Medulla oblongata (tissue), 1 donor: ENCODE data around the gene EPG5.
"Not testable (repeated sequence)": the region's sequence is repeated elsewhere in the genome, so short reads cannot be mapped to it uniquely, and the experiment has no call there.

Source experiments
- DNase-seq: peaks from one replicate; pipeline ENCODE4 v3.0.0-alpha.2; 2015; ENCODE audit errors: extremely low spot score

EPG5 gene

DNA sequence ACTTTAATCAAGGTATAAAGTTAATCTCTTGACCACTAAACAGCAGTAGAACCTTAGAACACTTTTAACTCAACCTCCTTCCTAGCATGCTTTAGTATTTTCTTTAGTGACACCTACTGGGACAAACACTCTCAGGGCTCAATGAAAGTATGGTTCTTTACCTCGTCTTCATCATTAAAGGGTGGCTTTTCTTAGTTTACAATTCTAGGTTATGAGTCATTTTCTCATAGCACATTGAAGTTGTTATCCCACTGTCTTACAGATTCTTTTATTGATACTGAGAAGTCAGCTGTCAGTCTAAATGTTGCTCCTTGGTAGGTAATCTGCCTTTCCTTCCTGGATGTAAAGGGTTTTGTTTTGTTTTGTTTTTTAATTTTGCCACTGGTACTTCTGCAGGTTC, 103.7 kb downstream of the EPG5 start:
- DNase-seq: no peak

- no peak for DNase-seq
These were observed 105.2 kb downstream of the EPG5 start for GRCh38 chr18:45861926-45862325.

DNA sequence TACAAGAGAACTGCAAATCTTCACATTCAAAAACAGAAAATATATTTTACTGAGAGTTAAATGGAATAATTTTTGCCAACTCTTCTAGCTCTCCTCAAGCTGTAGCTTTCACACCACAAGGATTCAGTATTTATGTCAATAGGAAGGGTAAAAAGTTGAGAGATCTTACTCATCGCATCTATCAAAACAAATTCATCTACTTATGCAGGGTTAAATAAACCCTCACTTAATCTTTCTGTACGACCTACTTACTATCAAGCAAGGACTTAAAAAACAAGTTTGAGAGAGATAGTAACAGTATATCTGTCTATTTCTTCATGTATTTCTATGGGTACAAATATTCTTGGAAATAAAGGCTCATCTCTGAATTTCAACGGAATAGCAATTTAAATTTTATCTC, 106.2 kb downstream of the EPG5 start:
- DNase-seq: no peak

DNA sequence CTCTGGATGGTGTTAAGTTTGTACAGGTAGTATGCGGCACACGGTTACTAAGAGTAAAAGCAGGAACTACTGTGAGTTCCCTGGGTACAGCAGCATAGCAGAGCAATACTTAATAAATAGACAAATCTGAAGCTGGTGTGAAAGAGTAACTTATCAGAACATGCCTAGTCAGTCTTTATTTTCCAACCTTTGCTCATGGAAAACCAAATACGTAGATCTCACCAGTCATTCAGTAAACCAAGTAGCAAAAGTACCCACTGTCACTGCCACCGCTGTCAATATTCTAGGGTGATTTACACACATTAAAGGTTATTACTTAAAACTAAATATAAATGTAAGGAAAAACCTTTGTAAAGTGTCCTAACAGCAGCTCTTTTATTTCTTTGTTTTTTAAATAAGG, 106.6 kb downstream of the EPG5 start:
- DNase-seq: no peak

DNA sequence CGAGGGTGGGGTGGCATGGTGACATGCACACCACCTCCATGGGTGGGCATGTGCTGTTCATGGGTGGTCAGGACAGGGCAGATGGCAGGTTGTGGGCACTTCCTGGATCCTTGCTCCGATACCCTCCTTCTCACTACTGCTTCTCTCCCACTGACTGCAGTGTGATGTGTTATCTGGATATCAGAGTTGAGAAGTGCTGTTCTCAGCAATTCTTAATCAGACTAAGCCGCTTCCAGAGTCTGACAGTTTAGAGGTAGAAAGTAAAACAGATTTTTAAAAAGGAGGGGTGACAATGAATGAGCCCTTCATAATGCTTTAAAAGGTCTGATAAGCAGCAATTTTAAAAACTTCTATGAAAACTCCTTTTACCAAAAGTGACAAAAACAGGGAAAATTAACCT, 107.8 kb downstream of the EPG5 start:
- DNase-seq: no peak

DNA sequence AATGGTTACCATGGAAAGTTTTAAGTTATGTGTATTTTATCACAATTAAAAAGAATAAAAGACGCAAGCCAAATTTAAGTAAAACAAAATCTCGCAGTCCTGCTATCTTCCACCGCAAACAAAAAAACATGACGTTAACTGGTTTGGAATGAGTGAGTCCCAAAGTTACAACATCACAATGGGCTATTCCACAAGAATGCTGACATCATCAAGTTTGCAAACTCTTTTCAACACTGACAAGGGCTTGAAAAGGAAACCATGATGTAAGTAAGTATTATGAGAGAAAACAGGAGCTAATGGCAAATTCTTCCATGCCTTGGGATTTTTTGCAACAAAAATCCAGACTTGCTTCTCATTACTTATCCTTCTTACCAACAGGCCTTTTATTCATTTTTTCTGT, 110.6 kb downstream of the EPG5 start:
- DNase-seq: no peak

GRCh38 chr18:45854036-45854586, 113.0 kb downstream of the EPG5 start:
- DNase-seq: no peak

DNA sequence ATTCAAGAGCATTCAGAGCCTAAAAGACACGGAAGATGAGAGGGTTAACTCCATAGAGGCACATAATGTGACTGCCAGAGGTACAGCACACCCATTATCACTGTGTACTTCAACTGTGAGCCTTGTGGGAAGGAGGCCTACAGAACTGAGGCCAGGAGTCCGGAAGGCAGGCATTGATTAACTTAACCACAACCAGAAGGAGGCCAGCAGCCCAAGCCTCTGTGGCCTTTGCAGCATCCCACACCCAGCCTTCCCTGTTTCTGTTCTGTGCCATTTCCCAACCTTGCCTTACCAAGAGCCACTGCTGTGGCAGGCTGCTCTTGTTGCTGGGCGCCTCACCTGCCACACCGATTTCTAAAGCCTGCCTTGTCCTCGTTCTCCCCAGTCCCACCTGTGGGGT, 114.5 kb downstream of the EPG5 start:
- no peak for DNase-seq

- DNase-seq: no peak
These were observed 115.8 kb downstream of the EPG5 start for GRCh38 chr18:45851161-45851925.

DNA sequence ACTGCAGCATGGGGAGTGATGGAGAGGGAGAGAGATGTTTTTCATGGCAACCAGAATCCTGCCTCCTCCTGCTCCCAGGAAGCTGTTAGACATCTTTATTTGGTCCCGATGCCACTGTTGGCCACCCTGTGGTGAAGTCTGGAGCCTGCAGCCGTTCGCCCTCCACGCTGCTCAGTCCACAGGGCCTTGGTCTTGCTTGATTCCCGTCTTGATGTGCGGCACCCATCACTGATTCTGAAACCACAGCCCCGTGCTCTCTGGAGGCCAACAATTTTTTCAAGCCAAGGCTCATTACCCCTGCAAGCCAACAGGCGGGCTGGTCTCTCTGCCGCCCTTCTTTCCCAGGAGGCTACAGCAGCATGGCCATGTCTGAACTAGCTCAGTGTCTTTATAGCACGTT, 117.1 kb downstream of the EPG5 start:
- no peak for DNase-seq

- no peak for DNase-seq
These were observed 117.6 kb downstream of the EPG5 start for GRCh38 chr18:45849529-45849928.

DNA sequence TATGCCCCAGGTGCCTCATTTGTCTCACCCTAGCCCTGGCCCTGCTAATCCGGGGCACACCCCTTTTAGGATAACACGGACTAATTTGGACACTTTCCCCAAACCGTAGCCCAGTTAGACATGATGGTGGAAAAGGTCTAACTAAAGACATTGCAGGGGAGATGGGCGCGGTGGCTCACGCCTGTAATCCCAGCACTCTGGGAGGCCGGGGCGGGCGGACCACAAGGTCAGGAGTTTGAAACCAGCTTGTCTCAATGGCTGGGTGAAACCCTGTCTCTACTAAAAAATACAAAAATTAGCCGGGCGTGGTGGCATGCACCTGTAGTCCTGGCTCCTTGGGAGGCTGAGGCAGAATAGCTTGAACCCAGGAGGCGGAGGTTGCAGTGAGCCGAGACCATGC, 118.5 kb downstream of the EPG5 start:
- DNase-seq: not testable (repeated sequence)

DNA sequence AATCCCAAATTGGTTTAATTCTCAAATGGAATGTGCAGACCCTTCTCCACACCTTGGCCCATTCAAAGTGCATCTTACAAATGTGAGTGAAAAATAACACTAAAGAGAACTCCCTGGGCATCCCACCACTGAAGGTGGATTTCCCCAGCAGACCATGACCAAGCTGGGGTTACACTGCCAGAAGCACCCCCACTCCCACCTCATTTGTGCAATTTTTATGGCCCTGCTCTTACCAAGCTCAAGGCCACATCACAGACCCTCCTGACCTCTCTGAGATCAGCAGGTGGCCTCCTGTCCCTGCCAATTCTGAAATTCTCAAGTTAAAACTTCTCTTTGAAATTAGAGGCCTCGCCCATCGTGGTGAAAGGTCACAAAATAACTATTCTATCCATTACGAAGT, 120.0 kb downstream of the EPG5 start:
- no peak for DNase-seq

- DNase-seq: no peak
These were observed 121.7 kb downstream of the EPG5 start for GRCh38 chr18:45845410-45845809.

- no peak for DNase-seq
These were observed 122.2 kb downstream of the EPG5 start for GRCh38 chr18:45844938-45845337.

- no peak for DNase-seq
These were observed 124.1 kb downstream of the EPG5 start for GRCh38 chr18:45843019-45843418.

- DNase-seq: no peak
These were observed 125.2 kb downstream of the EPG5 start for GRCh38 chr18:45841765-45842442.

DNA sequence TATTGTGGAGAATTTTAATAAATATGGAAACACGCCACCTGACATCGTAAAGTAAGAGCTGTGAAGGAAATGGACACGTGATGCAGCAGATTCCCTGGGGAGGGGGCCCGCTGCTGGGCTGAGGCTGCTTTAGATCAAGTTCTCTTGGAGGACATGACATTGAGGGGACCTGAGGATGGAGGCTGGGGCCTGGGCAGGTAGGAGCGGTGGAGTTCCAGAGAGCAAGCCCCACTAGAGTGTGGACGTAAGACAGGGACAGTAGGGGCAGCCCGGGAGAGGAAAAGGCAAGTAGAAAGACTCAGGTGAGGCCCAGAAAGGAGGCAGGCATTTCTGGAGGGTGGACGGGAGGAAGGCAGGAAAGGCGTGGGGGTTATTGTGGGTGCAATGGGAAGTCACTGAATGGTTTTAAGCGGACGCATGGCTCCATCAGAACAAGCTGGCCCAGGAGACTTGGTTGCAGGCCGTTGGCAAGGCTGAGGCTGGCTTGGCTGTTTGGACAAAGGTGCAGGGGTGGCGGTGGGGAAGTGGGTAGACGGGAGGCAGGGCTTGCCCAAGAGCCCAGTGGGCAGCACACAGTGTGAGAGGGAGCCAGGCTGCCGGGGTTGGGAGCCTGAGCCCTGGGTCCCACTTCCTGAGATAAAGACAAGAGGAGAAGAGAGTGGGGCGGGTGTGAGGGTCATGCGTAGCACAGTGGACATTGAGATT, 125.9 kb downstream of the EPG5 start:
- no peak for DNase-seq

DNA sequence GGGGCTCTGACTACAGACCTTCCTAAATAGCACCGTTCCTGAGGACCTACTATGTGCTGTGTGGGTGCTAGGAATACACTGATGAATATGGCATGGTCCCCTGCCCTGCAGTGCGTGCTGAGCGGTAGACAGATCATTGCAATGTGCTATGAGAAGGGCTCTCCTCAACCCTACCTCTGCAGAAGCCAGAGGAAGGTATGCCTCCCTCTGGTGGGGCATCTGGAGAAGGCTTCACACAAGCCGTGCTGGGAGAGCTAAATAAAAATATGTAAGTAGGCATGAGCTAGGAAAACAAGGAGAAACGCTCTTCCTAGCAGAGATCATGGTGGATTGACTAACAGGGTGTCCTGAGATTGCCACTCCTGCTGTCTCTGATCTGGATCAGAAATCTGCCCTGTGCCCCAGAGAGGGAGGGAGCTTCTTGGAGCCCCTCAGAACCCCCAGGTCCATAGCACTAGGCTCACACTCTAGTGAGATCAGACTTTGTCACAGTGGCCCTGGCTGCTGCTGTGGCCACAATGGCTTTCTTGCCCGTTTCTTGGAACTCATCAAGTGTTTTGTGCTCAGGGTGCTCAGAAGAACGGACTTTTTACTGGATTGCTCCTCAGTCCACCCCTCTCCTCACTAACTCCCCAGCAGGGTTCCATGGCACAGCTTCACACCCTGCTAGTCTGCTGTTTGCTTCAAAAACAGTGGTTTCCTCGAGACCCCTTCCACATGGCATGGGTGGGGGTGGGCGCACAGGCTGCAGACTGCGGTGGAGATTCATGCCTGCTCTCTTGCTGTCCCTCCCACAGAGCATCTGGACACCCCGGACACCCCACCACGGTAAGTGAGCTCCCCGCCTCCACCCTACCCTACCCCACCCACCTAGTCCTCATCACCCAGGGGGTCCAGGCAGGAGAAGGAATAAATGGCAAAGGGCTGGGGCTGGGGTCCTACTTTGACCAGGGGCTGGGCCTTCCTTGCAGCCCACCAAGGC, 127.4 kb downstream of the EPG5 start:
- peak; percentile 16 for DNase-seq

DNA sequence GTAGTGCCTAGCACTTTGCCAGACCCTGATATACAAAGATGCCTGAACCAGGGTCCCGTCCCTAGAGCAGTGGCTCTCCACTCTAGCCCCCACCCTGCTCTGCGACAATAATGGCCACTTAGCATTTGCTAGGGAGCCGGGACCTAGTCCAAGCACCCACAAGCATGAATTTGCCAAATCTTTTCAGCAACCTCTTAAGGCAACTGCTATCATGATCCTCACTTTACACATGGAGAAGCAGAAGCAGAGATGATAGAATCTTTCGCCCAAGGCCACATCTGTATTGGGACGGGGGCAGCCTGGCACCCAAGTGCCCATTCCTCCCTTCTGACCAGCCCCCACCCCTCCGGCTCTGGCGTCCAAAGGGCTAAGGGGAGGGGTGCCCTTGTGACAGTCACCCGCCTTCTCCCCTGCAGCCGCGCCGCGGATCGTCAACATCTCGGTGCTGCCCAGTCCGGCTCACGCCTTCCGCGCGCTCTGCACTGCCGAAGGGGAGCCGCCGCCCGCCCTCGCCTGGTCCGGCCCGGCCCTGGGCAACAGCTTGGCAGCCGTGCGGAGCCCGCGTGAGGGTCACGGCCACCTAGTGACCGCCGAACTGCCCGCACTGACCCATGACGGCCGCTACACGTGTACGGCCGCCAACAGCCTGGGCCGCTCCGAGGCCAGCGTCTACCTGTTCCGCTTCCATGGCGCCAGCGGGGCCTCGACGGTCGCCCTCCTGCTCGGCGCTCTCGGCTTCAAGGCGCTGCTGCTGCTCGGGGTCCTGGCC, 128.6 kb downstream of the EPG5 start:
- peak; percentile 13 for DNase-seq
